Tibial nerve (tissue), 4 donors: Measurements from ENCODE around the gene ANKHD1. TPM values are rescaled to one million over a fixed set of nuclear protein-coding genes. Genes with fewer than 3 reads are reported as not detected.

Source experiments
- DNase-seq, 2 donors: peaks; one replicate each; pipeline ENCODE4 v3.0.0-alpha.2; 2019; ENCODE audit warnings: low spot score in 2 of 2
- H3K27ac ChIP-seq, 4 donors: fragments of 200-600 bp; sonication (generic) in 3 of 4; one replicate each; pipeline ENCODE4 v1.5.1; 2017 to 2019; ENCODE audit warnings: mild to moderate bottlenecking in 1 of 4
- H3K27me3 ChIP-seq, 2 donors: fragments of 200-600 bp; sonication (generic) in 1 of 2; one replicate each; pipeline versions ENCODE4 v1.5.1 to v1.6.0; 2017 to 2019
- H3K36me3 ChIP-seq, 3 donors: fragments of 200-600 bp; sonication (generic); one replicate each; pipeline ENCODE4 v1.5.1; 2018 to 2019
- H3K4me1 ChIP-seq, 4 donors: fragments of 200-600 bp; sonication (generic) in 3 of 4; one replicate each; pipeline ENCODE4 v1.5.1; 2017 to 2019
- H3K4me3 ChIP-seq, 4 donors: fragments of 200-600 bp; sonication (generic) in 3 of 4; one replicate each; pipeline ENCODE4 v1.5.1; 2017 to 2019; ENCODE audit warnings: mild to moderate bottlenecking in 1 of 4, moderate library complexity in 1 of 4
- H3K9me3 ChIP-seq, 4 donors: fragments of 200-600 bp; sonication (generic) in 3 of 4; one replicate each; pipeline ENCODE4 v1.5.1; 2017 to 2019
- CTCF ChIP-seq, 5 experiments: fragments of 200-600 bp in 3 of 5; fragments of 450-650 bp in 2 of 5; sonication (generic) in 3 of 5; IDR thresholded peaks; one replicate each; pipeline ENCODE4 v1.5.1; 2016 to 2019; ENCODE audit warnings: antibody characterized with exemption in 5 of 5, mild to moderate bottlenecking in 3 of 5, moderate library complexity in 2 of 5
- EP300 ChIP-seq, 2 donors: sonication (generic); formaldehyde crosslinking; IDR thresholded peaks; one replicate each; pipeline ENCODE4 v1.6.1; 2017; ENCODE audit warnings: antibody characterized with exemption in 2 of 2, mild to moderate bottlenecking in 1 of 2
- POLR2A ChIP-seq, 2 donors: fragments of 450-650 bp; IDR thresholded peaks; one replicate each; pipeline ENCODE4 v1.6.1; 2017; ENCODE audit warnings: antibody characterized with exemption in 2 of 2, mild to moderate bottlenecking in 2 of 2, moderate library complexity in 2 of 2
- WGBS, 2 donors: methylation state at CpG; one replicate each; pipeline ENCODE4 v1.1.5; 2018; 5-methylcytosine and 5-hydroxymethylcytosine counted together
- total RNA-seq, 4 donors: library from RNA; depleted of rRNA; stranded (reverse); fragments of >200 nt; gene quantifications; one replicate each; pipeline ENCODE4 v1.1.0, GENCODE V29; 2016

The ANKHD1 gene
- total RNA-seq, 4 donors from 2014 or later: 119 to 212 (median 162) TPM

GRCh38 chr5:140366589-140367255 lies 34.9 kb upstream of the ANKHD1 start:
- no peak for TF ChIP-seq POLR2A (IDR thresholded peaks at IDR 0.05)
- TF ChIP-seq EP300 (IDR thresholded peaks at IDR 0.05): no peak
- TF ChIP-seq CTCF (IDR thresholded peaks at IDR 0.05): no peak
- Histone ChIP-seq H3K36me3 (no peaks in the 10 kb centered on the region), H3K27me3 (no peaks in the 10 kb centered on the region), H3K4me3 (no peak overlapping the region), H3K9me3 (no peaks in the 10 kb centered on the region), H3K27ac (no peak overlapping the region), H3K4me1 (peaks cover 0 to 6% (median 0%) of the 10 kb centered on the region in 4 donors)
- no peak for DNase-seq
- WGBS, 2 donors: 67 to 73% methylated on average over 7 of the region's 7 CpGs

GRCh38 chr5:140367256-140368013 lies 34.2 kb upstream of the ANKHD1 start:
- TF ChIP-seq POLR2A (IDR thresholded peaks at IDR 0.05) (no peak), CTCF (IDR thresholded peaks at IDR 0.05) (no peak), EP300 (IDR thresholded peaks at IDR 0.05) (no peak)
- Histone ChIP-seq H3K4me3 (no peak overlapping the region), H3K27ac (no peak overlapping the region), H3K4me1 (peaks cover 0 to 7% (median 0%) of the 10 kb centered on the region in 4 donors), H3K27me3 (no peaks in the 10 kb centered on the region), H3K36me3 (no peaks in the 10 kb centered on the region), H3K9me3 (no peaks in the 10 kb centered on the region)
- 91 to 93% methylated on average over 8 of the region's 8 CpGs for whole genome bisulfite sequencing, 2 donors
- no peak for DNase-seq

- peaks cover 0 to 11% (median 0%) of the 10 kb centered on the region in 4 donors for H3K4me1 ChIP-seq
- H3K27me3 ChIP-seq: no peaks in the 10 kb centered on the region
- TF ChIP-seq CTCF (IDR thresholded peaks at IDR 0.05): no peak
- no peak for TF ChIP-seq POLR2A (IDR thresholded peaks at IDR 0.05)
- TF ChIP-seq EP300 (IDR thresholded peaks at IDR 0.05): no peak
- H3K4me3 ChIP-seq: no peak overlapping the region
- 85 to 93% methylated on average over 3 of the region's 3 CpGs for WGBS, 2 donors
- no peaks in the 10 kb centered on the region for H3K36me3 ChIP-seq
- H3K27ac ChIP-seq: no peak overlapping the region
- no peak for DNase-seq
- no peaks in the 10 kb centered on the region for H3K9me3 ChIP-seq
Measured at GRCh38 chr5:140371356-140372151, 30.1 kb upstream of the ANKHD1 start.

- no peak overlapping the region for H3K4me3 ChIP-seq
- DNase-seq: peak; percentile 42 to 69
- TF ChIP-seq EP300 (IDR thresholded peaks at IDR 0.05) (peak in 1 of 2 donors; percentile 22), POLR2A (IDR thresholded peaks at IDR 0.05) (no peak), CTCF (IDR thresholded peaks at IDR 0.05) (peak; percentile 75 to 92 (median 81))
- peaks cover 0 to 11% (median 0%) of the 10 kb centered on the region in 4 donors for H3K4me1 ChIP-seq
- WGBS, 2 donors: 4 to 16% methylated on average over 2 of the region's 2 CpGs
- peak overlapping the region in 2 of 4 donors; percentile 32 to 36 for H3K27ac ChIP-seq
- no peaks in the 10 kb centered on the region for H3K9me3 ChIP-seq
- H3K36me3 ChIP-seq: no peaks in the 10 kb centered on the region
- H3K27me3 ChIP-seq: no peaks in the 10 kb centered on the region
Measured at GRCh38 chr5:140372971-140373487, 28.6 kb upstream of the ANKHD1 start.
